ENCODE measurements around the gene HIRA. TPM values are rescaled to one million over a fixed set of nuclear protein-coding genes. Genes with fewer than 3 reads are reported as not detected.

Gene HIRA
- total and polyA plus RNA-seq, 2 of the 8 experiments (the other 6 are each of a cell fraction or from before 2014, with no cell fraction given) = 34.9 to 67.2 TPM

DNA sequence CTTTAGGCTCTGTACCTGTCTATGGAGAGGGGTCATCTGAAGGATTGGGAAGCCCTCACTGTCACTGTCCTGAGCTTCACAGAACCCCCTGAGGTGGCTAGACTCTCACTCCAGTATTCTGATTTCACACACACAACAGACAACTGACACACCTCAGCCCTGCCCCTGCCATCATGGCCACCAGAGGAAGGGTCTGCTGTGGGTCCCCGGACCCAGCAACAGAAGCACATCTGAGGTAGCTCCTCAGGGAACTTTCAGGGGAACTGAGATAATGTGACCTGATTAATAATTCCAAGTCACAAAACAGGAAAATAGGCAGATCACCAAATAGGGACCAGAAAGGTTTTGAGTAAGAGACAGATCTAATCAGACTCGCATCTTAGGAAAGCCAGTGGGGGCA lies 23.5 kb upstream of the HIRA start:
- H3K36me3 ChIP-seq (ENCODE audit: control insufficient read depth in 2 of 4, insufficient read depth in 4 of 4, low read length in 3 of 4) = peaks cover 9 to 69% (median 43%) of the 10 kb centered on the region in 4 experiments
- H3K9me3 ChIP-seq (ENCODE audit: insufficient read depth in 2 of 2, low read depth in 1 of 2, low read length in 1 of 2) = no peaks in the 10 kb centered on the region
- 88% methylated on average over 2 of the region's 2 CpGs; no CpG with 5 or more reads in 1 of the 2 experiments for WGBS, 2 experiments (ENCODE audit: extremely low coverage in 1 of 2, insufficient coverage in 1 of 2, insufficient read length in 1 of 2, insufficient replicate concordance in 2 of 2, low coverage in 1 of 2, low lambda C conversion rate in 2 of 2, missing lambda C conversion rate in 1 of 2)
- DNase-seq (ENCODE audit: low read depth in 1 of 2, low spot score in 2 of 2) (no peak), FAIRE-seq (no peak)
- no peaks in the 10 kb centered on the region for H3K23me2 ChIP-seq (ENCODE audit: low read depth, low read length)
- no peaks in the 10 kb centered on the region; the same call in 1 of the 2 replicates for H3K79me1 ChIP-seq (ENCODE audit: low read depth, low read length)
- H3K4me3 ChIP-seq (ENCODE audit: extremely low read depth in 1 of 4, insufficient read depth in 2 of 4, low read depth in 3 of 4, low read length in 4 of 4) = no peak overlapping the region
- no peaks in the 10 kb centered on the region for H3K27me3 ChIP-seq (replicated peaks in 1 of 4; ENCODE audit: control insufficient read depth in 3 of 4, extremely low read depth in 1 of 4, insufficient read depth in 3 of 4, low read length in 3 of 4)
- ChIA-PET CTCF (ENCODE audit: partially characterized antibody) (interaction anchor here (0.7 to 4.7 kb wide), 5 partner anchors 11 to 177 kb away, joined by 3 to 19 read pairs (median 4); no protein-coding TSS in a partner anchor), POLR2A (ENCODE audit: partially characterized antibody) (interaction anchor here (3.4 kb wide), 1 partner anchor 11 kb away, joined by 12 read pairs; no protein-coding TSS in a partner anchor)
- no peak overlapping the region for H3K56ac ChIP-seq (replicated peaks; ENCODE audit: insufficient read length, low read depth, low read length)
- H2BK12ac ChIP-seq (ENCODE audit: low read depth, low read length) = no peak overlapping the region
- H3K4ac ChIP-seq (replicated peaks; ENCODE audit: insufficient read length, low read depth, low read length) = no peak overlapping the region
- H3K4me2 ChIP-seq (ENCODE audit: insufficient read depth in 1 of 2, low read depth in 2 of 2, low read length in 2 of 2) = no peak overlapping the region
- H2AK5ac ChIP-seq (ENCODE audit: low read depth, low read length) = no peak overlapping the region
- H3K79me2 ChIP-seq (ENCODE audit: control insufficient read depth in 1 of 2, insufficient read depth in 2 of 2, low read length in 2 of 2) = no peaks in the 10 kb centered on the region
- no peak overlapping the region for H4K5ac ChIP-seq (ENCODE audit: insufficient read length, low read depth, low read length)
- H3K18ac ChIP-seq (ENCODE audit: extremely low read depth, low read length) = no peak overlapping the region
- no peak overlapping the region for H3K23ac ChIP-seq (ENCODE audit: insufficient read length)
- H3K9ac ChIP-seq (replicated peaks in 1 of 4; ENCODE audit: extremely low read depth in 1 of 4, low read depth in 3 of 4, low read length in 3 of 4) = no peak overlapping the region
- no peak overlapping the region for H3K14ac ChIP-seq (ENCODE audit: insufficient read length)
- H3K4me1 ChIP-seq (replicated peaks in 1 of 4; ENCODE audit: control insufficient read depth in 3 of 4, insufficient read depth in 4 of 4, low read length in 3 of 4) = no peaks in the 10 kb centered on the region
- no peak overlapping the region for H4K91ac ChIP-seq (replicated peaks; ENCODE audit: insufficient read length, low read length)
- H2AFZ ChIP-seq (ENCODE audit: low read length) = no peak overlapping the region
- no peak overlapping the region for H2BK15ac ChIP-seq (ENCODE audit: low read length)
- H3K27ac ChIP-seq (ENCODE audit: low read depth, low read length) = no peak overlapping the region
- no peak overlapping the region for H4K8ac ChIP-seq (ENCODE audit: extremely low read depth, insufficient read depth, low read length)
- no peak overlapping the region for H2BK5ac ChIP-seq (ENCODE audit: low read depth, low read length)
- no peak overlapping the region for H2BK20ac ChIP-seq (ENCODE audit: low read length)
- H2BK120ac ChIP-seq (replicated peaks; ENCODE audit: low read depth, low read length) = no peak overlapping the region
- peaks cover 0 to 10% of the 10 kb centered on the region in 2 experiments for H4K20me1 ChIP-seq (replicated peaks in 1 of 2; ENCODE audit: control insufficient read depth in 1 of 2, insufficient read depth in 2 of 2, low read length in 2 of 2)
- TF ChIP-seq EZH2 (IDR thresholded peaks at IDR 0.05; ENCODE audit: low read depth, low read length, severe bottlenecking) = no peak
- TF ChIP-seq EP300 (IDR thresholded peaks at IDR 0.05; ENCODE audit: borderline replicate concordance in 1 of 2, low read depth in 2 of 2, low read length in 2 of 2) = no peak
- TF ChIP-seq CHD2 (IDR thresholded peaks at IDR 0.05; ENCODE audit: low read length) = no peak
- no peak for TF ChIP-seq HDAC2 (IDR thresholded peaks at IDR 0.05; ENCODE audit: borderline replicate concordance in 1 of 2, low read depth in 2 of 2, low read length in 2 of 2)
- TF ChIP-seq CBX5 (IDR thresholded peaks at IDR 0.05; ENCODE audit: low read depth, low read length) = no peak
- TF ChIP-seq, protein P1, sequence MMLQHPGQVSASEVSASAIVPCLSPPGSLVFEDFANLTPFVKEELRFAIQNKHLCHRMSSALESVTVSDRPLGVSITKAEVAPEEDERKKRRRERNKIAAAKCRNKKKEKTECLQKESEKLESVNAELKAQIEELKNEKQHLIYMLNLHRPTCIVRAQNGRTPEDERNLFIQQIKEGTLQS (IDR thresholded peaks at IDR 0.05; ENCODE audit: insufficient read depth, low read depth, low read length) = no peak
- no peak for TF ChIP-seq POLR2AphosphoS5 (IDR thresholded peaks at IDR 0.05; ENCODE audit: low read depth, low read length)
- TF ChIP-seq EGR1 (IDR thresholded peaks at IDR 0.05; ENCODE audit: borderline replicate concordance, low read depth, low read length) = no peak
- no peak for TF ChIP-seq NRF1 (IDR thresholded peaks at IDR 0.05; ENCODE audit: low read depth, low read length)
- TF ChIP-seq SP4 (IDR thresholded peaks at IDR 0.05; ENCODE audit: low read length) = no peak
- no peak for TF ChIP-seq BRCA1 (IDR thresholded peaks at IDR 0.05; ENCODE audit: low read depth, low read length)
- no peak for TF ChIP-seq RBBP5 (IDR thresholded peaks at IDR 0.05; ENCODE audit: borderline replicate concordance, low read depth, low read length)
- no peak for TF ChIP-seq SIRT6 (IDR thresholded peaks at IDR 0.05; ENCODE audit: low read length)
